Ascending aorta (tissue), 2 donors: ENCODE data around the gene HPS4. TPM values are rescaled to one million over a fixed set of nuclear protein-coding genes. Genes with fewer than 3 reads are reported as not detected.

Experiments
- DNase-seq, 2 donors: peaks; one replicate each; pipeline ENCODE4 v3.0.0-alpha.2; 2019; ENCODE audit warnings: low spot score in 2 of 2
- H3K27ac ChIP-seq, 2 donors: fragments of 200-600 bp; sonication (generic); one replicate each; pipeline ENCODE4 v1.5.1; 2016 to 2017; ENCODE audit warnings: mild to moderate bottlenecking in 1 of 2
- H3K27me3 ChIP-seq: fragments of 200-600 bp; sonication (generic); one replicate; pipeline ENCODE4 v1.5.1; 2017
- H3K36me3 ChIP-seq, 2 donors: fragments of 200-600 bp; sonication (generic); one replicate each; pipeline ENCODE4 v1.5.1; 2016
- H3K4me1 ChIP-seq, 2 donors: fragments of 200-600 bp; sonication (generic); one replicate each; pipeline ENCODE4 v1.5.1; 2016 to 2017; ENCODE audit warnings: mild to moderate bottlenecking in 1 of 2
- H3K4me3 ChIP-seq, 2 donors: fragments of 200-600 bp; sonication (generic); one replicate each; pipeline ENCODE4 v1.5.1; 2016 to 2017; ENCODE audit warnings: mild to moderate bottlenecking in 1 of 2
- H3K9me3 ChIP-seq, 2 donors: fragments of 200-600 bp; sonication (generic); one replicate each; pipeline ENCODE4 v1.5.1; 2016
- intact Hi-C: fragments of 100-400 bp; cut with DNase I; formaldehyde crosslinking; loops from one replicate; pipeline ENCODE4 v1.15.1; 2023
- total RNA-seq: library from RNA; depleted of rRNA; stranded (reverse); fragments of >200 nt; gene quantifications from one replicate; pipeline ENCODE4 v1.1.0, GENCODE V29; 2016
- TF ChIP-seq, protein P1 (sequence below), 3 experiments: fragments of 200-600 bp in 2 of 3; fragments of 450-650 bp in 1 of 3; sonication (generic) in 2 of 3; IDR thresholded peaks; one replicate each; pipeline ENCODE4 v1.5.1; 2016 to 2019; ENCODE audit warnings: antibody characterized with exemption in 3 of 3, mild to moderate bottlenecking in 1 of 3, moderate library complexity in 1 of 3

Gene HPS4
- total RNA-seq, 1 donor from 2014 or later, result 39.3 TPM

DNA sequence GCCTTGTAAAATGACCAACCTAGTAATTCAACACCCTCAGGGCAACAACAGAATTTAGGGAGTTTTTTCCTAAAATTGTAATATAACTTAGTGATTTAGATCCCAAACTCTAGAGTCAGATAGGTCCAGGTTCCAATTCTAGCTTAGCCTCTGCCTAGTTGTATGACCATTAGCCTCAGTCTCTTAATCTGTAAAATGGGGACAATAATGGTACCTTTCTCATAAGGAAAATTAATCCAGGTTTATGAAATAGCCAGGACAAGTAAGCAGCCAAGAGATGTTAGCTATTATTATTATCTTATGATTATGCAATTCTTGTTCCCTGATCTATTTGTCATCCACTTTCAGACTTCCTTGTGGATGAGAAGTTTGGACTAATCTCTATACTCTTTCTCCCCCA lies 24.6 kb upstream of the HPS4 start:
- H3K4me1 ChIP-seq, result peaks cover 5 to 9% of the 10 kb centered on the region in 2 donors
- H3K27ac ChIP-seq, result no peak overlapping the region
- TF ChIP-seq, protein P1, sequence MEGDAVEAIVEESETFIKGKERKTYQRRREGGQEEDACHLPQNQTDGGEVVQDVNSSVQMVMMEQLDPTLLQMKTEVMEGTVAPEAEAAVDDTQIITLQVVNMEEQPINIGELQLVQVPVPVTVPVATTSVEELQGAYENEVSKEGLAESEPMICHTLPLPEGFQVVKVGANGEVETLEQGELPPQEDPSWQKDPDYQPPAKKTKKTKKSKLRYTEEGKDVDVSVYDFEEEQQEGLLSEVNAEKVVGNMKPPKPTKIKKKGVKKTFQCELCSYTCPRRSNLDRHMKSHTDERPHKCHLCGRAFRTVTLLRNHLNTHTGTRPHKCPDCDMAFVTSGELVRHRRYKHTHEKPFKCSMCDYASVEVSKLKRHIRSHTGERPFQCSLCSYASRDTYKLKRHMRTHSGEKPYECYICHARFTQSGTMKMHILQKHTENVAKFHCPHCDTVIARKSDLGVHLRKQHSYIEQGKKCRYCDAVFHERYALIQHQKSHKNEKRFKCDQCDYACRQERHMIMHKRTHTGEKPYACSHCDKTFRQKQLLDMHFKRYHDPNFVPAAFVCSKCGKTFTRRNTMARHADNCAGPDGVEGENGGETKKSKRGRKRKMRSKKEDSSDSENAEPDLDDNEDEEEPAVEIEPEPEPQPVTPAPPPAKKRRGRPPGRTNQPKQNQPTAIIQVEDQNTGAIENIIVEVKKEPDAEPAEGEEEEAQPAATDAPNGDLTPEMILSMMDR (IDR thresholded peaks at IDR 0.05), result no peak
- H3K4me3 ChIP-seq, result no peak overlapping the region
- H3K36me3 ChIP-seq, result peaks cover 67 to 68% of the 10 kb centered on the region in 2 donors
- no peaks in the 10 kb centered on the region for H3K9me3 ChIP-seq
- intact Hi-C loops, result no loop called here
- DNase-seq, result no peak
- no peaks in the 10 kb centered on the region for H3K27me3 ChIP-seq

DNA sequence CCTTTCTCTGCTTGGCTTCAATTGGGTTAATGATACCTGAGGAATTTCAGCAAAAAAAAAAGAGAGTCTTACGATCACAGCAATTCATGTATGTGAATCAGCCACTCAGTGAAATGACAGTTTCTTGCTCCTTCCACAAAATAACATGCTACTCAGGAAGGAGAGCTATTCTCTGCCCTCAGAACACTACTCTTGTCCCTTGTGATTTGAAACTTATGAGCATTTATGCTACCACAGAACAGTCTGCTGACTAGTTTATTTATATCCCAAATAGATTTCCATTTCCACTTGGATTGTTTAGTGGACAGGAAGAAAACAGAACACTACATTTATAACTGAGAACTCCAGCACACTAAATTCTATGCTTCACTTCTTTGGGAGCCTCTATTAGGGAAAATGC lies 20.2 kb upstream of the HPS4 start:
- Histone ChIP-seq H3K9me3 (no peaks in the 10 kb centered on the region), H3K4me1 (no peaks in the 10 kb centered on the region), H3K4me3 (no peak overlapping the region), H3K36me3 (peaks cover 98% of the 10 kb centered on the region in 2 donors), H3K27me3 (no peaks in the 10 kb centered on the region), H3K27ac (no peak overlapping the region)
- TF ChIP-seq, protein P1 (IDR thresholded peaks at IDR 0.05), result no peak
- DNase-seq, result no peak
- intact Hi-C loops, result no loop called here

DNA sequence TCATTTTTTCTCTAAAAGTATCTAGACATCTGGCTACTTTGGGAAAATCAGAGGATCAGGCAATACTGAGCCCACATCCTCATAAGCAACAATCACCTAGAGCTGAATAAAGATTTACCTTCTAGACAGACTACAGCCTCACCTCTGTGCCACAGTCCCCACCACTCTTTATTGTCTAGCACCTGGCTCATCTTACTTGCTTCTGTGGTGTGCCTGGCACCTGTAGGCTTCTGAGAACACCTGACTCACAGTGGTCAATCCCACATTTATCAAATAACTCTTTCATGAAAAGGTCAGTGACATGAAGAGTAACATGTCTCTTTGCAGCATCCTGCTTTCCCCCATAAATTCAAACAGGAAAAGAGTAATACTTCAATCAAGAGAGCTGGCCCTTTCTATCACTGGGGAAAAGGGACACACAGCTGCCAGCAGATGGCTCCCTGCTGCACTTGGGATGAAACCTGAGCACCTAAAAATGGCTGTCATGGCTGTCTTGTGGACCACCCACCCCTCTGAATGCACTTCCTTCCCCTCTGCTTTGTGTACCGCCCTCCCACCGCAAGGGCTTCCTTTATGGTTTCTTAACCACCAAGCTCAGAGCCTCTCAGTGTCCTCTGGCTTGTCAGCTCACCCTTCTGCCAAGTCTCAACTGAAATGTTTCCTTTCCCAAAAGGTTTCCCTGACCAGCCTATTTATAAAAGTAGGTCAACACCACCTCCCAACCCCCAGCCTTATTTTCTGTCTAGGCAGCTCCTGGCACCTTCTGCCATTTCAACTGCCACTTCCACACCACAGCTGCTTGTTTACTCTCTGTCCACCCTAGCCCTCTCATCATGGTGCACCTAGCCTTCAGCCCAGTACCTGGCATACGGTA lies 19.3 kb upstream of the HPS4 start:
- intact Hi-C loops, result no loop called here
- no peak for DNase-seq
- Histone ChIP-seq H3K27me3 (no peaks in the 10 kb centered on the region), H3K4me1 (no peaks in the 10 kb centered on the region), H3K36me3 (peaks cover 97 to 98% of the 10 kb centered on the region in 2 donors), H3K9me3 (no peaks in the 10 kb centered on the region), H3K27ac (no peak overlapping the region), H3K4me3 (no peak overlapping the region)
- TF ChIP-seq, protein P1 (IDR thresholded peaks at IDR 0.05), result peak in 1 of 3 experiments; percentile 29

DNA sequence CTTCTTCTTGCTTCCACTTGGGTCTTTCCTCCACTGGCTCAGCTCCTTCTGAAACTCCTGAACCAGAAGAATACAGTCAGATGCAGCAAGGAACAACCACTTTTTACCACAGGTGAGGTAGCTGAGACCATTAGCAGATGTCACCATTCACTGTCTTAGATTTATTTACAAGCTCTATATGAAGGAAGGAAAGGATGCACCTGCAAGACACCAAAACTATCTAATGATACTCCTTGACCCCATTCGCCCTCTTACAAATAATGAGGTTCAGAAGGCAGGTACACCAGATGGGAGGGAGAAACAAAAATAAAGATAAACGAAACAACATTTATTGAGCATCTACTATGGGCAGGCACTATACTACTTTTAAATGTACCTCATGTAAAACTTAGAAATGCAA lies 18.4 kb upstream of the HPS4 start:
- H3K4me1 ChIP-seq, result no peaks in the 10 kb centered on the region
- H3K4me3 ChIP-seq, result no peak overlapping the region
- H3K9me3 ChIP-seq, result no peaks in the 10 kb centered on the region
- peaks cover 95 to 96% of the 10 kb centered on the region in 2 donors for H3K36me3 ChIP-seq
- intact Hi-C loops, result no loop called here
- no peak overlapping the region for H3K27ac ChIP-seq
- TF ChIP-seq, protein P1 (IDR thresholded peaks at IDR 0.05), result no peak
- DNase-seq, result no peak
- no peaks in the 10 kb centered on the region for H3K27me3 ChIP-seq

DNA sequence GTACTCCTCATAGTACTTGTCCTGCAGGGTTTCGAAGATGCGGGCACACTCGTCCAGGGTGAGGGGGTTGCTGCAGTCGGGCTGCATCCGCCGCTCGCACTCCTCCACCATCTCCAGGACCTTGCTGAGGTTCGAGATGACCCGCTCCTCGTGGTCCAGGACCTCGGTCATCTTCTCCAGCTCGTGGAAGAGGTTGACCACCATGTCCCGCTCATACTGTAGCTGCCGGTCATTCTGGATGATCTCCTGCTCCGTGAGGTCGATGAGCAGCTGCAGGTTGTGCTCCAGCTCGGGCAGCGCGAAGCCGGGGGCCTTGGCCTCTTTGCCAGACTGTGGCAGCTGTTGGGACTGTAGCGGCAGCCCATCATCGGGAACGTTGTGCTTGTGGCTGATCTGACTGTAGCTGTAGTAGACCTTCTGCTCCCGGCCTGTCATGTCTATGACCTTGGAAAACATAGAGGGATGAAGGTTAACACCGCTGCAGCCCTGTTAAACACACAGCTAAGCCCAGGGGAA lies 15.7 kb upstream of the HPS4 start:
- Histone ChIP-seq H3K27me3 (no peaks in the 10 kb centered on the region), H3K36me3 (peaks cover 93 to 94% of the 10 kb centered on the region in 2 donors), H3K4me1 (no peaks in the 10 kb centered on the region), H3K9me3 (no peaks in the 10 kb centered on the region), H3K27ac (no peak overlapping the region), H3K4me3 (no peak overlapping the region)
- no peak for DNase-seq
- intact Hi-C loops, result no loop called here
- TF ChIP-seq, protein P1 (IDR thresholded peaks at IDR 0.05), result no peak
